ENCODE measurements around the gene PAPSS2. TPM values are rescaled to one million over a fixed set of nuclear protein-coding genes. Genes with fewer than 3 reads are reported as not detected.

Gene PAPSS2
- total and polyA plus RNA-seq, 4 donors = 19.8 to 57.2 (median 31.5) TPM

- no peak overlapping the region for H3K27ac ChIP-seq (ENCODE audit: low read depth in 1 of 2, low read length in 2 of 2)
- DNase-seq (no peak), ATAC-seq (ENCODE audit: low FRiP score) (no peak)
Measured at GRCh38 chr10:87703771-87704170, 44.1 kb downstream of the PAPSS2 start.

GRCh38 chr10:87705339-87705738 is 45.7 kb downstream of the PAPSS2 start:
- Histone ChIP-seq H3K4me1 (ENCODE audit: control insufficient read depth in 1 of 2, insufficient read depth in 2 of 2, low read length in 2 of 2) (no peaks in the 10 kb centered on the region), H3K4me3 (ENCODE audit: low read length in 2 of 2) (no peak overlapping the region), H3K9me3 (ENCODE audit: control insufficient read depth, low read length) (peaks cover 1% of the 10 kb centered on the region), H3K36me3 (ENCODE audit: control insufficient read depth in 1 of 2, insufficient read depth in 2 of 2, low read length in 1 of 2) (peaks cover 0 to 2% of the 10 kb centered on the region in 2 donors), H3K27me3 (ENCODE audit: control insufficient read depth in 1 of 2, insufficient read depth in 2 of 2, low read length in 1 of 2) (no peaks in the 10 kb centered on the region), H3K27ac (ENCODE audit: low read depth in 1 of 2, low read length in 2 of 2) (no peak overlapping the region)
- DNase-seq (no peak), ATAC-seq (ENCODE audit: low FRiP score) (no peak)
- intact Hi-C loops (cut with DNase I) = no loop called here

More at GRCh38 chr10:87703771-87704170, 44.1 kb downstream of the PAPSS2 start:
- peaks cover 0 to 1% of the 10 kb centered on the region in 2 donors for H3K4me1 ChIP-seq (ENCODE audit: control insufficient read depth in 1 of 2, insufficient read depth in 2 of 2, low read length in 2 of 2)
- H3K36me3 ChIP-seq (ENCODE audit: control insufficient read depth in 1 of 2, insufficient read depth in 2 of 2, low read length in 1 of 2) = no peaks in the 10 kb centered on the region
- H3K27me3 ChIP-seq (ENCODE audit: control insufficient read depth in 1 of 2, insufficient read depth in 2 of 2, low read length in 1 of 2) = no peaks in the 10 kb centered on the region
- intact Hi-C loops (cut with DNase I) = no loop called here
- WGBS, 2 donors = 50 to 57% methylated on average over 1 of the region's 1 CpG
- no peak overlapping the region for H3K4me3 ChIP-seq (ENCODE audit: low read length in 2 of 2)
- no peaks in the 10 kb centered on the region for H3K9me3 ChIP-seq (ENCODE audit: control insufficient read depth, low read length)

DNA sequence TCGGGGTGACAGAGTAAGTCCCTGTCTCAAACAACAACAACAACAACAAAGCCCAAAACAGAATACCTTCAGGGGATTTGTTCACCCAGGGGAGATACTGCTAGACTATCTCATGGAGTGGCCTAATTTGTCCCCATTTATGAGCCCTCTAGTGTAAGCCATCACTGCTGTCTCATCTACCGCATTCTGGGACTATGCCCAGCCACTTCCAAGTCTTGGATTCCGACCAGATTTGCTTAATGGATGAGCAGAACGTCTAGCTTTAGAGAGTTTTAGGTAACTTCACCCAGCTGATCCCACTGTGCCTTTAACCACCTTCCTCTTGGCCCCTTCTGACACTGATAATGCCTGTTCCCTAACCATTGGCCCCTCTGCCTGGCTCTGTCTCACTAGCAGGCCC is 47.1 kb downstream of the PAPSS2 start:
- Histone ChIP-seq H3K4me1 (ENCODE audit: control insufficient read depth in 1 of 2, insufficient read depth in 2 of 2, low read length in 2 of 2) (no peaks in the 10 kb centered on the region), H3K9me3 (ENCODE audit: control insufficient read depth, low read length) (peaks cover 1% of the 10 kb centered on the region), H3K27me3 (ENCODE audit: control insufficient read depth in 1 of 2, insufficient read depth in 2 of 2, low read length in 1 of 2) (no peaks in the 10 kb centered on the region), H3K4me3 (ENCODE audit: low read length in 2 of 2) (no peak overlapping the region), H3K36me3 (ENCODE audit: control insufficient read depth in 1 of 2, insufficient read depth in 2 of 2, low read length in 1 of 2) (peaks cover 0 to 2% of the 10 kb centered on the region in 2 donors), H3K27ac (ENCODE audit: low read depth in 1 of 2, low read length in 2 of 2) (no peak overlapping the region)
- DNase-seq (no peak), ATAC-seq (ENCODE audit: low FRiP score) (no peak)
- 79 to 87% methylated on average over 4 of the region's 4 CpGs for WGBS, 2 donors
- intact Hi-C loops (cut with DNase I) = no loop called here

DNA sequence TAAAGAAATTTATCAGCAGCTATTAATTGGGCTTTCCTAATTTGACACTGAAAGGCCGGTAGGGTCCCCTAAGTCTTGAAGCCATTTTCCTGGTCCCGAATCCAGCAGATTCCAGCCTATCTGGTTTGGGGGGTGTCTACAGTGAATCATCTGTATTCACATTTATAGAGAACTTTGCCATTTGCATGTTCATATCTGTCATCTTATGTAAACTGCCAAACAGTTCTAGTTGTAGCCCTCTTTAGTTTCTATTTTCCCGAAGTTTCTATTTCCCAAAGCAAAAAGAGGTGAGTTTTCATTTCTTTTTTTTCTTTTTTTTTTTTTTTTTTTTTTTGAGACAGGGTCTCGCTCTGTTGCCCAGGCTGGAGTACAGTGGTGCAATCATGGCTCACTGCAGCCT is 47.6 kb downstream of the PAPSS2 start:
- peaks cover 0 to 2% of the 10 kb centered on the region in 2 donors for H3K36me3 ChIP-seq (ENCODE audit: control insufficient read depth in 1 of 2, insufficient read depth in 2 of 2, low read length in 1 of 2)
- DNase-seq = no peak
- no peak for ATAC-seq (ENCODE audit: low FRiP score)
- WGBS, 2 donors = 94 to 96% methylated on average over 3 to 4 of the region's 4 CpGs
- H3K27me3 ChIP-seq (ENCODE audit: control insufficient read depth in 1 of 2, insufficient read depth in 2 of 2, low read length in 1 of 2) = no peaks in the 10 kb centered on the region
- intact Hi-C loops (cut with DNase I) = no loop called here
- no peak overlapping the region for H3K4me3 ChIP-seq (ENCODE audit: low read length in 2 of 2)
- H3K4me1 ChIP-seq (ENCODE audit: control insufficient read depth in 1 of 2, insufficient read depth in 2 of 2, low read length in 2 of 2) = no peaks in the 10 kb centered on the region
- peaks cover 1% of the 10 kb centered on the region for H3K9me3 ChIP-seq (ENCODE audit: control insufficient read depth, low read length)
- no peak overlapping the region for H3K27ac ChIP-seq (ENCODE audit: low read depth in 1 of 2, low read length in 2 of 2)

- H3K9me3 ChIP-seq (ENCODE audit: control insufficient read depth, low read length) = peaks cover 1% of the 10 kb centered on the region
- peaks cover 0 to 2% of the 10 kb centered on the region in 2 donors for H3K36me3 ChIP-seq (ENCODE audit: control insufficient read depth in 1 of 2, insufficient read depth in 2 of 2, low read length in 1 of 2)
- no peaks in the 10 kb centered on the region for H3K4me1 ChIP-seq (ENCODE audit: control insufficient read depth in 1 of 2, insufficient read depth in 2 of 2, low read length in 2 of 2)
- H3K4me3 ChIP-seq (ENCODE audit: low read length in 2 of 2) = no peak overlapping the region
- no peak for DNase-seq
- H3K27me3 ChIP-seq (ENCODE audit: control insufficient read depth in 1 of 2, insufficient read depth in 2 of 2, low read length in 1 of 2) = no peaks in the 10 kb centered on the region
- 88 to 90% methylated on average over 11 of the region's 11 CpGs for WGBS, 2 donors
- no peak for ATAC-seq (ENCODE audit: low FRiP score)
- H3K27ac ChIP-seq (ENCODE audit: low read depth in 1 of 2, low read length in 2 of 2) = no peak overlapping the region
- intact Hi-C loops (cut with DNase I) = no loop called here
Measured at GRCh38 chr10:87712913-87713616, 53.4 kb downstream of the PAPSS2 start.

DNA sequence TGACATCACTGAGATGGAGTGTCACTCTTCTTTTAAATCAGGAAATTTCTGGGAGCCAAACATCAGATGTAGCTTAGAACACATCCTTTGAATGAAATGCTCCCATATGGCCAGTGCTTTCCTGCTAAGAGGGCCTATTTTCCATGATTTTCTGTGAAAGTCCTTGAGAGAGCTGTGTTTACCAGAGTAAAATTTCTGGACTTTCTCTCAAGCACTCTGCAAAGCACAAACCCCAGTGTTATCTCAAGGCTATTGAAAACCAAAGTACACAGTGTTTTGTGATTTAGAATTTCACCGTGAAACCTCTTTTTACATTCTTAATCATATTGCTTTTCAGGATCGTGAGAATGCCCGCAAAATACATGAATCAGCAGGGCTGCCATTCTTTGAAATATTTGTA is 54.0 kb downstream of the PAPSS2 start:
- intact Hi-C loops (cut with DNase I) = no loop called here
- H3K27me3 ChIP-seq (ENCODE audit: control insufficient read depth in 1 of 2, insufficient read depth in 2 of 2, low read length in 1 of 2) = no peaks in the 10 kb centered on the region
- H3K36me3 ChIP-seq (ENCODE audit: control insufficient read depth in 1 of 2, insufficient read depth in 2 of 2, low read length in 1 of 2) = peaks cover 0 to 2% of the 10 kb centered on the region in 2 donors
- peaks cover 1% of the 10 kb centered on the region for H3K9me3 ChIP-seq (ENCODE audit: control insufficient read depth, low read length)
- H3K4me3 ChIP-seq (ENCODE audit: low read length in 2 of 2) = no peak overlapping the region
- H3K27ac ChIP-seq (ENCODE audit: low read depth in 1 of 2, low read length in 2 of 2) = no peak overlapping the region
- H3K4me1 ChIP-seq (ENCODE audit: control insufficient read depth in 1 of 2, insufficient read depth in 2 of 2, low read length in 2 of 2) = no peaks in the 10 kb centered on the region
- 75 to 78% methylated on average over 3 of the region's 3 CpGs for WGBS, 2 donors
- no peak for DNase-seq
- no peak for ATAC-seq (ENCODE audit: low FRiP score)

GRCh38 chr10:87715552-87716347 is 56.1 kb downstream of the PAPSS2 start:
- no peaks in the 10 kb centered on the region for H3K27me3 ChIP-seq (ENCODE audit: control insufficient read depth in 1 of 2, insufficient read depth in 2 of 2, low read length in 1 of 2)
- H3K4me3 ChIP-seq (ENCODE audit: low read length in 2 of 2) = no peak overlapping the region
- ATAC-seq (ENCODE audit: low FRiP score) (no peak), DNase-seq (no peak)
- 90 to 92% methylated on average over 3 of the region's 3 CpGs for WGBS, 2 donors
- H3K9me3 ChIP-seq (ENCODE audit: control insufficient read depth, low read length) = no peaks in the 10 kb centered on the region
- H3K4me1 ChIP-seq (ENCODE audit: control insufficient read depth in 1 of 2, insufficient read depth in 2 of 2, low read length in 2 of 2) = no peaks in the 10 kb centered on the region
- intact Hi-C loops (cut with DNase I) = no loop called here
- no peak overlapping the region for H3K27ac ChIP-seq (ENCODE audit: low read depth in 1 of 2, low read length in 2 of 2)
- no peaks in the 10 kb centered on the region for H3K36me3 ChIP-seq (ENCODE audit: control insufficient read depth in 1 of 2, insufficient read depth in 2 of 2, low read length in 1 of 2)

- no peak overlapping the region for H3K27ac ChIP-seq (ENCODE audit: low read depth in 1 of 2, low read length in 2 of 2)
- H3K27me3 ChIP-seq (ENCODE audit: control insufficient read depth in 1 of 2, insufficient read depth in 2 of 2, low read length in 1 of 2) = no peaks in the 10 kb centered on the region
- intact Hi-C loops (cut with DNase I) = no loop called here
- H3K4me3 ChIP-seq (ENCODE audit: low read length in 2 of 2) = no peak overlapping the region
- ATAC-seq (ENCODE audit: low FRiP score) (no peak), DNase-seq (no peak)
- H3K4me1 ChIP-seq (ENCODE audit: control insufficient read depth in 1 of 2, insufficient read depth in 2 of 2, low read length in 2 of 2) = no peaks in the 10 kb centered on the region
- no peaks in the 10 kb centered on the region for H3K9me3 ChIP-seq (ENCODE audit: control insufficient read depth, low read length)
- WGBS, 2 donors = 89 to 92% methylated on average over 4 of the region's 4 CpGs
- no peaks in the 10 kb centered on the region for H3K36me3 ChIP-seq (ENCODE audit: control insufficient read depth in 1 of 2, insufficient read depth in 2 of 2, low read length in 1 of 2)
Measured at GRCh38 chr10:87716348-87716670, 56.6 kb downstream of the PAPSS2 start.

DNA sequence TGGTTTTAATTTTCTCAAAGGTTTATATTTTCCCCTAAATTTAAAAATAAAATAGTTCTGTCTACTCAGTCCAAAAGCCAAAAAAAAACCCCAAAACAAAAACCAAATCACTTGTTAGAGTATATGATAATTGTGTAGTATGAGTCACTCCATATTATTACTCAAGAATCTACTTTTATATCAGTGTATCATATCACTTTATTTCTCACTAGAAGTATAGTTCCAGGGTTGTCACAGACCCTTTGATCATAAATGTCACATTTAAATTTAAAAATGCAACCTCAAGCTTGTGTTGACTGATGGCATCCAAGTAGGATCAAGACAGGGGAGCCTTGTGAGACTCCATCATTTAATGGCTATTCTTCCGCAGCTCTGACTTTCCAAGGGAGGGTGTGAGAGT is 61.0 kb downstream of the PAPSS2 start:
- H3K27me3 ChIP-seq (ENCODE audit: control insufficient read depth in 1 of 2, insufficient read depth in 2 of 2, low read length in 1 of 2) = no peaks in the 10 kb centered on the region
- H3K27ac ChIP-seq (ENCODE audit: low read depth in 1 of 2, low read length in 2 of 2) = no peak overlapping the region
- no peaks in the 10 kb centered on the region for H3K36me3 ChIP-seq (ENCODE audit: control insufficient read depth in 1 of 2, insufficient read depth in 2 of 2, low read length in 1 of 2)
- no peaks in the 10 kb centered on the region for H3K9me3 ChIP-seq (ENCODE audit: control insufficient read depth, low read length)
- 99 to 100% methylated on average over 1 of the region's 1 CpG for WGBS, 2 donors
- intact Hi-C loops (cut with DNase I) = no loop called here
- no peaks in the 10 kb centered on the region for H3K4me1 ChIP-seq (ENCODE audit: control insufficient read depth in 1 of 2, insufficient read depth in 2 of 2, low read length in 2 of 2)
- H3K4me3 ChIP-seq (ENCODE audit: low read length in 2 of 2) = no peak overlapping the region
- ATAC-seq (ENCODE audit: low FRiP score) = no peak
- DNase-seq = no peak
